PC-9 (cell line): ENCODE data around the gene SLC2A8.

Source experiments
- EZH2 ChIP-seq: fragments of 200-600 bp; sonication (generic); IDR thresholded peaks from 2 replicates; pipeline ENCODE4 v1.8.0; 2017; ENCODE audit warnings: antibody characterized with exemption, low read depth
- TF ChIP-seq, protein P1 (sequence below): fragments of 200-600 bp; sonication (generic); conservative IDR thresholded peaks from 2 replicates; pipeline ENCODE4 v1.6.1; 2017; ENCODE audit warnings: mixed run types, antibody characterized with exemption, mild to moderate bottlenecking, moderate library complexity

- TF ChIP-seq, protein P1, sequence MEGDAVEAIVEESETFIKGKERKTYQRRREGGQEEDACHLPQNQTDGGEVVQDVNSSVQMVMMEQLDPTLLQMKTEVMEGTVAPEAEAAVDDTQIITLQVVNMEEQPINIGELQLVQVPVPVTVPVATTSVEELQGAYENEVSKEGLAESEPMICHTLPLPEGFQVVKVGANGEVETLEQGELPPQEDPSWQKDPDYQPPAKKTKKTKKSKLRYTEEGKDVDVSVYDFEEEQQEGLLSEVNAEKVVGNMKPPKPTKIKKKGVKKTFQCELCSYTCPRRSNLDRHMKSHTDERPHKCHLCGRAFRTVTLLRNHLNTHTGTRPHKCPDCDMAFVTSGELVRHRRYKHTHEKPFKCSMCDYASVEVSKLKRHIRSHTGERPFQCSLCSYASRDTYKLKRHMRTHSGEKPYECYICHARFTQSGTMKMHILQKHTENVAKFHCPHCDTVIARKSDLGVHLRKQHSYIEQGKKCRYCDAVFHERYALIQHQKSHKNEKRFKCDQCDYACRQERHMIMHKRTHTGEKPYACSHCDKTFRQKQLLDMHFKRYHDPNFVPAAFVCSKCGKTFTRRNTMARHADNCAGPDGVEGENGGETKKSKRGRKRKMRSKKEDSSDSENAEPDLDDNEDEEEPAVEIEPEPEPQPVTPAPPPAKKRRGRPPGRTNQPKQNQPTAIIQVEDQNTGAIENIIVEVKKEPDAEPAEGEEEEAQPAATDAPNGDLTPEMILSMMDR: no peak
- TF ChIP-seq EZH2: no peak
Measured at GRCh38 chr9:127447416-127448111, 50.6 kb downstream of the SLC2A8 start.
